GM19452 (cell line): ENCODE data around the gene KCNC2.
"Not testable (repeated sequence)": the region's sequence is repeated elsewhere in the genome, so short reads cannot be mapped to it uniquely, and the experiment has no call there.

ENCODE experiments used
- ATAC-seq: cut with Tn5 transposase; IDR thresholded peaks from one replicate; pipeline ENCODE4 v1.9.1; 2021; ENCODE audit not compliant: unreplicated experiment

Gene KCNC2

GRCh38 chr12:75209812-75210138 lies at the start of gene KCNC2:
KCNC2 (minus strand) TSS chr12:75209839.
- no peak for ATAC-seq

GRCh38 chr12:75259143-75259542 lies 49.5 kb upstream of the KCNC2 start:
- no peak for ATAC-seq

GRCh38 chr12:75257510-75257909 lies 47.9 kb upstream of the KCNC2 start:
- ATAC-seq: no peak

- ATAC-seq: no peak
Measured at GRCh38 chr12:75245108-75245507, 35.5 kb upstream of the KCNC2 start.

GRCh38 chr12:75239987-75240386 lies 30.3 kb upstream of the KCNC2 start:
- peak; percentile 84 for ATAC-seq

GRCh38 chr12:75236206-75236605 lies 26.6 kb upstream of the KCNC2 start:
- no peak for ATAC-seq

- no peak for ATAC-seq
Measured at GRCh38 chr12:75227132-75227531, 17.5 kb upstream of the KCNC2 start.

- ATAC-seq: no peak
Measured at GRCh38 chr12:75212072-75212471, 2.4 kb upstream of the KCNC2 start.

GRCh38 chr12:75208856-75209811 lies 505 bp downstream of the KCNC2 start:
- ATAC-seq: no peak

- ATAC-seq: no peak
Measured at GRCh38 chr12:75207338-75208083, 2.1 kb downstream of the KCNC2 start.

- no peak for ATAC-seq
Measured at GRCh38 chr12:75205558-75205957, 4.1 kb downstream of the KCNC2 start.

- ATAC-seq: no peak
Measured at GRCh38 chr12:75196865-75197264, 12.8 kb downstream of the KCNC2 start.

GRCh38 chr12:75196408-75196807 lies 13.2 kb downstream of the KCNC2 start:
- no peak for ATAC-seq

- ATAC-seq: no peak
Measured at GRCh38 chr12:75194250-75194649, 15.4 kb downstream of the KCNC2 start.

- no peak for ATAC-seq
Measured at GRCh38 chr12:75192196-75192595, 17.4 kb downstream of the KCNC2 start.

- no peak for ATAC-seq
Measured at GRCh38 chr12:75190846-75191245, 18.8 kb downstream of the KCNC2 start.

- not testable (repeated sequence) for ATAC-seq
Measured at GRCh38 chr12:75185881-75186280, 23.8 kb downstream of the KCNC2 start.

- no peak for ATAC-seq
Measured at GRCh38 chr12:75184516-75184915, 25.1 kb downstream of the KCNC2 start.

GRCh38 chr12:75183967-75184366 lies 25.7 kb downstream of the KCNC2 start:
- ATAC-seq: no peak

GRCh38 chr12:75177997-75178396 lies 31.6 kb downstream of the KCNC2 start:
- peak; percentile 70 for ATAC-seq

- no peak for ATAC-seq
Measured at GRCh38 chr12:75172611-75173010, 37.0 kb downstream of the KCNC2 start.

GRCh38 chr12:75170640-75171185 lies 38.9 kb downstream of the KCNC2 start:
- no peak for ATAC-seq
